ENCODE results near the gene WBP1. TPM values are rescaled to one million over a fixed set of nuclear protein-coding genes. Genes with fewer than 3 reads are reported as not detected.

WBP1 gene
- total RNA-seq, 1 experiment from 2014 or later = 64.4 TPM

GRCh38 chr2:74447230-74447999, 10.8 kb upstream of the WBP1 start:
- Histone ChIP-seq H3K79me2 (ENCODE audit: low read length) (no peaks in the 10 kb centered on the region), H3K4me2 (ENCODE audit: low read length) (no peak overlapping the region), H3F3A (ENCODE audit: low read length, unreplicated experiment) (no peaks in the 10 kb centered on the region), H3K9me2 (replicated peaks; ENCODE audit: low read length) (no peaks in the 10 kb centered on the region), H3K4me1 (ENCODE audit: insufficient read depth, low read length) (peaks cover 10% of the 10 kb centered on the region), H3K9me3 (ENCODE audit: low read length) (no peaks in the 10 kb centered on the region), H3K4me3 (ENCODE audit: low read length) (no peak overlapping the region), H2AFZ (ENCODE audit: low read length) (no peak overlapping the region), H4K20me1 (ENCODE audit: low read length) (no peaks in the 10 kb centered on the region), H3K9ac (ENCODE audit: low read length) (no peak overlapping the region), H3K27ac (ENCODE audit: low read length) (no peak overlapping the region), H3K27me3 (ENCODE audit: low read length) (no peaks in the 10 kb centered on the region), H3K36me3 (ENCODE audit: low read depth, low read length) (no peaks in the 10 kb centered on the region)
- BruUV-seq (replicated peaks) = no TSS peak
- ATAC-seq (no peak), DNase-seq (no peak)
- intact Hi-C loops (cut with micrococcal nuclease) = no loop called here
- ChIA-PET CTCF (no interaction called here), POLR2A (ENCODE audit: unreplicated experiment) (no interaction called here)
- no peak for TF ChIP-seq CTCF (conservative IDR thresholded peaks at IDR 0.05; ENCODE audit: low read depth, low read length)
- no peak for TF ChIP-seq EZH2phosphoT487 (IDR thresholded peaks at IDR 0.05; ENCODE audit: borderline replicate concordance, low read length)
- TF ChIP-seq EZH2 (IDR thresholded peaks at IDR 0.05; ENCODE audit: low read length, unreplicated experiment) = no peak

GRCh38 chr2:74448771-74449170, 9.5 kb upstream of the WBP1 start:
- no peaks in the 10 kb centered on the region for H3K27me3 ChIP-seq (ENCODE audit: low read length)
- no peak overlapping the region for H2AFZ ChIP-seq (ENCODE audit: low read length)
- no peaks in the 10 kb centered on the region for H3K79me2 ChIP-seq (ENCODE audit: low read length)
- H3K27ac ChIP-seq (ENCODE audit: low read length) = no peak overlapping the region
- peaks cover 7% of the 10 kb centered on the region for H3K4me1 ChIP-seq (ENCODE audit: insufficient read depth, low read length)
- H3K36me3 ChIP-seq (ENCODE audit: low read depth, low read length) = no peaks in the 10 kb centered on the region
- no peak overlapping the region for H3K4me2 ChIP-seq (ENCODE audit: low read length)
- no peak overlapping the region for H3K4me3 ChIP-seq (ENCODE audit: low read length)
- ATAC-seq = no peak
- H3K9me3 ChIP-seq (ENCODE audit: low read length) = no peaks in the 10 kb centered on the region
- DNase-seq = peak; percentile 37
- no peak overlapping the region for H3K9ac ChIP-seq (ENCODE audit: low read length)
- POLR2A ChIA-PET (ENCODE audit: unreplicated experiment) = no interaction called here
- no TSS peak for BruUV-seq (replicated peaks)
- no peaks in the 10 kb centered on the region for H3F3A ChIP-seq (ENCODE audit: low read length, unreplicated experiment)
- TF ChIP-seq CTCF (conservative IDR thresholded peaks at IDR 0.05; ENCODE audit: low read depth, low read length) (no peak), EZH2phosphoT487 (IDR thresholded peaks at IDR 0.05; ENCODE audit: borderline replicate concordance, low read length) (no peak), EZH2 (IDR thresholded peaks at IDR 0.05; ENCODE audit: low read length, unreplicated experiment) (no peak)
- CTCF ChIA-PET = no interaction called here
- no peaks in the 10 kb centered on the region for H3K9me2 ChIP-seq (replicated peaks; ENCODE audit: low read length)
- intact Hi-C loops (cut with micrococcal nuclease) = no loop called here
- H4K20me1 ChIP-seq (ENCODE audit: low read length) = no peaks in the 10 kb centered on the region

- Histone ChIP-seq H3K9me2 (replicated peaks; ENCODE audit: low read length) (no peaks in the 10 kb centered on the region), H3K4me2 (ENCODE audit: low read length) (no peak overlapping the region), H3K27ac (ENCODE audit: low read length) (no peak overlapping the region), H3K9me3 (ENCODE audit: low read length) (no peaks in the 10 kb centered on the region), H3K4me1 (ENCODE audit: insufficient read depth, low read length) (peaks cover 7% of the 10 kb centered on the region; the same call in 1 of the 2 replicates), H4K20me1 (ENCODE audit: low read length) (no peaks in the 10 kb centered on the region), H3K4me3 (ENCODE audit: low read length) (no peak overlapping the region), H2AFZ (ENCODE audit: low read length) (no peak overlapping the region), H3K36me3 (ENCODE audit: low read depth, low read length) (no peaks in the 10 kb centered on the region), H3K27me3 (ENCODE audit: low read length) (no peaks in the 10 kb centered on the region), H3F3A (ENCODE audit: low read length, unreplicated experiment) (no peaks in the 10 kb centered on the region), H3K79me2 (ENCODE audit: low read length) (peaks cover 7% of the 10 kb centered on the region), H3K9ac (ENCODE audit: low read length) (no peak overlapping the region)
- POLR2A ChIA-PET (ENCODE audit: unreplicated experiment) = no interaction called here
- no TSS peak for BruUV-seq (replicated peaks)
- intact Hi-C loops (cut with micrococcal nuclease) = no loop called here
- no peak for ATAC-seq
- CTCF ChIA-PET = no interaction called here
- DNase-seq = no peak
- TF ChIP-seq CTCF (conservative IDR thresholded peaks at IDR 0.05; ENCODE audit: low read depth, low read length) = no peak
- TF ChIP-seq EZH2 (IDR thresholded peaks at IDR 0.05; ENCODE audit: low read length, unreplicated experiment) = no peak
- no peak for TF ChIP-seq EZH2phosphoT487 (IDR thresholded peaks at IDR 0.05; ENCODE audit: borderline replicate concordance, low read length)
Measured at GRCh38 chr2:74450570-74451190, 7.6 kb upstream of the WBP1 start.

Measured in PC-3 (cell line).